Left lung (tissue), 10 donors: Measurements from ENCODE around the gene C17orf67. TPM values are rescaled to one million over a fixed set of nuclear protein-coding genes. Genes with fewer than 3 reads are reported as not detected.
A peak's percentile ranks its signal among the peaks of the same experiment; 100 is the strongest.

ENCODE experiments used
- ATAC-seq: fragments of 200-7000 bp; cut with Tn5 transposase; one replicate; pipeline ENCODE4 v1.9.1; 2020; ENCODE audit warnings: moderate library complexity
- DNase-seq, 4 donors: peaks; one replicate each; pipeline ENCODE4 v3.0.0-alpha.2; 2013 to 2020
- H3K27ac ChIP-seq, 2 donors: fragments of 200-600 bp; sonication (generic) in 1 of 2; one replicate each; pipeline versions ENCODE4 v1.5.0 to v1.8.0; 2020 to 2021
- H3K27me3 ChIP-seq, 2 donors: fragments of 200-600 bp; sonication (generic) in 1 of 2; one replicate each; pipeline versions ENCODE4 v1.5.0 to v1.8.0; 2020 to 2021
- H3K36me3 ChIP-seq, 2 donors: fragments of 200-600 bp; sonication (generic) in 1 of 2; one replicate each; pipeline versions ENCODE4 v1.5.0 to v1.8.0; 2020 to 2021
- H3K4me1 ChIP-seq, 2 donors: fragments of 200-600 bp; one replicate each; pipeline ENCODE4 v1.8.0; 2021
- H3K4me3 ChIP-seq, 2 donors: fragments of 200-600 bp; sonication (generic) in 1 of 2; one replicate each; pipeline versions ENCODE4 v1.5.0 to v1.8.0; 2020 to 2021; ENCODE audit warnings: mild to moderate bottlenecking in 1 of 2
- H3K9me3 ChIP-seq, 2 donors: fragments of 200-600 bp; sonication (generic) in 1 of 2; one replicate each; pipeline versions ENCODE4 v1.5.0 to v1.8.0; 2020 to 2021
- intact Hi-C, 2 donors: fragments of 100-400 bp; cut with DNase I; formaldehyde crosslinking; loops; one replicate each; pipeline versions ENCODE4 v1.11.2 to v1.14.2; 2022
- polyA plus RNA-seq, 6 donors: library from polyadenylated mRNA; unstranded; fragments of 120-200 nt; gene quantifications; one replicate each; pipeline ENCODE4 v1.2.1, GENCODE V29; 2013; ENCODE audit not compliant: insufficient read length in 6 of 6
- total RNA-seq, 2 donors: library from RNA; stranded (reverse); fragmentation: NEBNext Ultra II Directional; extraction: Animal tissue kit (Norgen Biotek cat#: 25700); gene quantifications; one replicate each; pipeline ENCODE4 v1.2.1, GENCODE V29; 2021
- TF ChIP-seq, protein P1 (sequence below), 2 donors: fragments of 200-600 bp; sonication (generic) in 1 of 2; IDR thresholded peaks; one replicate each; pipeline versions ENCODE4 v1.5.0 to v1.8.0; 2021; ENCODE audit warnings: antibody characterized with exemption in 2 of 2
- donor health status: DM: no; HTN: yes; CAD: no.
- donor health status: DM: no; HTN: no; CAD: no.

C17orf67 gene
- total and polyA plus RNA-seq, 8 donors = 1.6 to 5.0 (median 3.5) TPM

GRCh38 chr17:56806949-56807348 is 26.8 kb downstream of the C17orf67 start:
- H3K9me3 ChIP-seq = no peaks in the 10 kb centered on the region
- DNase-seq (no peak), ATAC-seq (no peak)
- intact Hi-C loops = no loop called here
- H3K27ac ChIP-seq = no peak overlapping the region
- H3K4me3 ChIP-seq = no peak overlapping the region
- no peaks in the 10 kb centered on the region for H3K36me3 ChIP-seq
- peaks cover 0 to 3% of the 10 kb centered on the region in 2 donors for H3K4me1 ChIP-seq
- H3K27me3 ChIP-seq = no peaks in the 10 kb centered on the region
- TF ChIP-seq, protein P1, sequence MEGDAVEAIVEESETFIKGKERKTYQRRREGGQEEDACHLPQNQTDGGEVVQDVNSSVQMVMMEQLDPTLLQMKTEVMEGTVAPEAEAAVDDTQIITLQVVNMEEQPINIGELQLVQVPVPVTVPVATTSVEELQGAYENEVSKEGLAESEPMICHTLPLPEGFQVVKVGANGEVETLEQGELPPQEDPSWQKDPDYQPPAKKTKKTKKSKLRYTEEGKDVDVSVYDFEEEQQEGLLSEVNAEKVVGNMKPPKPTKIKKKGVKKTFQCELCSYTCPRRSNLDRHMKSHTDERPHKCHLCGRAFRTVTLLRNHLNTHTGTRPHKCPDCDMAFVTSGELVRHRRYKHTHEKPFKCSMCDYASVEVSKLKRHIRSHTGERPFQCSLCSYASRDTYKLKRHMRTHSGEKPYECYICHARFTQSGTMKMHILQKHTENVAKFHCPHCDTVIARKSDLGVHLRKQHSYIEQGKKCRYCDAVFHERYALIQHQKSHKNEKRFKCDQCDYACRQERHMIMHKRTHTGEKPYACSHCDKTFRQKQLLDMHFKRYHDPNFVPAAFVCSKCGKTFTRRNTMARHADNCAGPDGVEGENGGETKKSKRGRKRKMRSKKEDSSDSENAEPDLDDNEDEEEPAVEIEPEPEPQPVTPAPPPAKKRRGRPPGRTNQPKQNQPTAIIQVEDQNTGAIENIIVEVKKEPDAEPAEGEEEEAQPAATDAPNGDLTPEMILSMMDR (IDR thresholded peaks at IDR 0.05) = no peak

DNA sequence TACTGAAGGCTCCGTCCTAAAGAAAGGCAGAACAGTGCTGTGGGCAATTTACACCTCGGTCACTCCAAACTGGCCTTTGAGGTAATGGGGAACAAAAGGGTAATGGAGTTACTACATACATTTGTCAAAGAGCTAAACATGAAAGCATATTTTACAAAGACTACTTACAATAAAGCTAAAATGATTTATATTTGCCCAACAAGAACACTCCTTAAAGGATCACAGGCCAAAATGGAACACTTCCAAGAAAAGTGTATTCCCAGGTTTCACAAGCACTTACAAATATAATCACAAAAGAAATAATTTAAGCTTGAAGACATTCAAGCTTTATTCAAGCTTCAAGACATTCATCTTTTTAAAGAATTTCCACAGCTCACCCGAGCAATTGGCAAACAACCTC is 29.3 kb downstream of the C17orf67 start:
- TF ChIP-seq, protein P1 (IDR thresholded peaks at IDR 0.05) = no peak
- ATAC-seq (no peak), DNase-seq (no peak)
- H3K27ac ChIP-seq = no peak overlapping the region
- H3K4me3 ChIP-seq = no peak overlapping the region
- H3K9me3 ChIP-seq = no peaks in the 10 kb centered on the region
- intact Hi-C loops = no loop called here
- H3K4me1 ChIP-seq = peaks cover 0 to 7% of the 10 kb centered on the region in 2 donors
- H3K36me3 ChIP-seq = no peaks in the 10 kb centered on the region
- H3K27me3 ChIP-seq = no peaks in the 10 kb centered on the region

- Histone ChIP-seq H3K9me3 (no peaks in the 10 kb centered on the region), H3K36me3 (no peaks in the 10 kb centered on the region), H3K4me1 (peaks cover 0 to 7% of the 10 kb centered on the region in 2 donors), H3K27me3 (no peaks in the 10 kb centered on the region), H3K4me3 (no peak overlapping the region), H3K27ac (no peak overlapping the region)
- no peak for ATAC-seq
- TF ChIP-seq, protein P1 (IDR thresholded peaks at IDR 0.05) = no peak
- DNase-seq = no peak
- intact Hi-C loops = no loop called here
Observed at GRCh38 chr17:56803071-56803470, 30.6 kb downstream of the C17orf67 start.

DNA sequence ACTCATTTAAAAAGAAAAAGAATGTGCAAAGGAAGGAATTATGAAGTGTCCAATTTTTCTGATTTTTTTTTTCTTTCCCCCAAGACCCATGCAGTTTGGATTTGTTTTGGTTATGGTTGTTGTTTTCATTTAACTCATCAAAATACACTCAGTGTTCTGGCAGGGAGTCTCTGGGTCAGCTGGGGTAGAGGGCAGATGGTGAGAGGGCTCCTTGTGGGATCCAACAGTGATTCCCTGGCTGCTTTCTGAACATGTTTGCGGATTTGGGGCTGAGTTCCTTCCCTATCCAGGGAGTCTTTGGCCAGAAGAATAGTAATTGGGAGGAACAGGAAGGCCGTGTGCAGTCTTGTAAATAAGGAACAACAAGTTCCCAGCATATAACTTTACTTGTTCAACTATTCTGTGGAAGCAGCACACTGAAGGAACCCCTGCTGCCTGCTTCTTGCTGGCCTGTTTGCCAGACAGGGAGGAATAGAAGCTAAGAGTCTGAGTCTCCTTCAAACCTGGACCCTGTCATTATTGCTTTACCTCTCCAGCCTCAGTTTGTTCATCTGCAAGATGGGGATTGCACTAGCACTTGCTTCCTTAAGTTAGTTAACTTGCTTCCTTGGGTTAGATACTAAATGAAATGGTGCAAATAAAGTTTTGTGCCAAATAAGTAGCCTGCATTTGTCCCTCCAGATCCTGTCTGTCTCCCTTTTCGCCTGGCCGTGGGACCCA is 32.1 kb downstream of the C17orf67 start:
- Histone ChIP-seq H3K36me3 (no peaks in the 10 kb centered on the region), H3K9me3 (no peaks in the 10 kb centered on the region), H3K4me1 (peaks cover 0 to 7% of the 10 kb centered on the region in 2 donors), H3K27ac (no peak overlapping the region), H3K27me3 (no peaks in the 10 kb centered on the region), H3K4me3 (no peak overlapping the region)
- ATAC-seq (peak; percentile 29), DNase-seq (peak in 2 of 4 donors; percentile 31 to 48)
- TF ChIP-seq, protein P1 (IDR thresholded peaks at IDR 0.05) = no peak
- intact Hi-C loops = no loop called here

GRCh38 chr17:56798916-56799315 is 34.8 kb downstream of the C17orf67 start:
- ATAC-seq (peak; percentile 39), DNase-seq (no peak)
- intact Hi-C loops = no loop called here
- TF ChIP-seq, protein P1 (IDR thresholded peaks at IDR 0.05) = no peak
- no peak overlapping the region for H3K4me3 ChIP-seq
- H3K4me1 ChIP-seq = peaks cover 0 to 7% of the 10 kb centered on the region in 2 donors
- H3K9me3 ChIP-seq = no peaks in the 10 kb centered on the region
- H3K27ac ChIP-seq = no peak overlapping the region
- H3K36me3 ChIP-seq = no peaks in the 10 kb centered on the region
- no peaks in the 10 kb centered on the region for H3K27me3 ChIP-seq
